ENCODE results near the gene TBKBP1.
"Not testable (repeated sequence)": the region's sequence is repeated elsewhere in the genome, so short reads cannot be mapped to it uniquely, and the experiment has no call there.

The TBKBP1 gene

GRCh38 chr17:47676510-47677165 lies 17.3 kb upstream of the TBKBP1 start:
- no peak for DNase-seq (ENCODE audit: low spot score)

GRCh38 chr17:47678196-47678595 lies 15.8 kb upstream of the TBKBP1 start:
- no peak for DNase-seq (ENCODE audit: low spot score)

GRCh38 chr17:47682138-47682537 lies 11.8 kb upstream of the TBKBP1 start:
- DNase-seq (ENCODE audit: low spot score) = no peak

- not testable (repeated sequence) for DNase-seq (ENCODE audit: low spot score)
Measured at GRCh38 chr17:47682727-47683126, 11.2 kb upstream of the TBKBP1 start.

GRCh38 chr17:47684025-47684424 lies 9.9 kb upstream of the TBKBP1 start:
- DNase-seq (ENCODE audit: low spot score) = no peak

- DNase-seq (ENCODE audit: low spot score) = no peak
Measured at GRCh38 chr17:47684535-47685193, 9.3 kb upstream of the TBKBP1 start.

GRCh38 chr17:47685556-47686275 lies 8.2 kb upstream of the TBKBP1 start:
- DNase-seq (ENCODE audit: low spot score) = no peak

- DNase-seq (ENCODE audit: low spot score) = no peak
Measured at GRCh38 chr17:47686276-47686635, 7.7 kb upstream of the TBKBP1 start.

GRCh38 chr17:47686664-47687327 lies 7.2 kb upstream of the TBKBP1 start:
- no peak for DNase-seq (ENCODE audit: low spot score)

GRCh38 chr17:47687328-47687690 lies 6.7 kb upstream of the TBKBP1 start:
- no peak for DNase-seq (ENCODE audit: low spot score)

- DNase-seq (ENCODE audit: low spot score) = no peak
Measured at GRCh38 chr17:47687748-47688147, 6.2 kb upstream of the TBKBP1 start.

- DNase-seq (ENCODE audit: low spot score) = no peak
Measured at GRCh38 chr17:47690121-47690520, 3.8 kb upstream of the TBKBP1 start.

GRCh38 chr17:47692137-47692894 lies 1.6 kb upstream of the TBKBP1 start:
- no peak for DNase-seq (ENCODE audit: low spot score)

GRCh38 chr17:47692895-47693730 lies 848 bp upstream of the TBKBP1 start:
- DNase-seq (ENCODE audit: low spot score) = no peak

- no peak for DNase-seq (ENCODE audit: low spot score)
Measured at GRCh38 chr17:47694581-47695428, 844 bp downstream of the TBKBP1 start.

- DNase-seq (ENCODE audit: low spot score) = no peak
Measured at GRCh38 chr17:47695429-47696376, 1.7 kb downstream of the TBKBP1 start.

GRCh38 chr17:47696717-47697642 lies 3.0 kb downstream of the TBKBP1 start:
- no peak for DNase-seq (ENCODE audit: low spot score)

Data from globus pallidus (tissue), 1 donor.